ENCODE data around the gene CNOT2.

Gene CNOT2

GRCh38 chr12:70278945-70279344 is 35.7 kb downstream of the CNOT2 start:
- H2AK5ac ChIP-seq (ENCODE audit: low read length) = no peak overlapping the region
- peaks cover 1 to 2% of the 10 kb centered on the region in 2 experiments for H3K36me3 ChIP-seq (ENCODE audit: control insufficient read depth in 1 of 2, insufficient read depth in 2 of 2, low read length in 2 of 2)
- H2AFZ ChIP-seq (ENCODE audit: insufficient read depth, low read length, poor library complexity) = no peak overlapping the region
- H3K9ac ChIP-seq (ENCODE audit: low read length) = no peak overlapping the region
- H4K8ac ChIP-seq (ENCODE audit: low read depth, low read length) = no peak overlapping the region
- no peak overlapping the region for H3K18ac ChIP-seq (ENCODE audit: low read length)
- no peak overlapping the region for H4K12ac ChIP-seq (ENCODE audit: low read depth, low read length)
- H2BK12ac ChIP-seq (ENCODE audit: low read length) = no peak overlapping the region
- DNase-seq = no peak
- H3K4me3 ChIP-seq (ENCODE audit: low read depth, low read length) = no peak overlapping the region
- H3K9me3 ChIP-seq (ENCODE audit: insufficient read depth, low read depth, low read length) = no peaks in the 10 kb centered on the region
- H3K4me2 ChIP-seq (ENCODE audit: low read length) = no peak overlapping the region
- H3K4me1 ChIP-seq (ENCODE audit: control insufficient read depth in 1 of 2, insufficient read depth in 2 of 2, low read length in 2 of 2) = no peaks in the 10 kb centered on the region
- H2BK120ac ChIP-seq (ENCODE audit: insufficient read depth, low read length, poor library complexity) = no peak overlapping the region
- H3K23ac ChIP-seq (ENCODE audit: low read length) = no peak overlapping the region
- H3K27ac ChIP-seq (ENCODE audit: low read depth, low read length) = no peak overlapping the region
- no peaks in the 10 kb centered on the region for H3K27me3 ChIP-seq (ENCODE audit: insufficient read depth, low read length)
- H4K91ac ChIP-seq (ENCODE audit: low read depth, low read length) = no peak overlapping the region
- no peak overlapping the region for H3K4ac ChIP-seq (ENCODE audit: low read depth, low read length)
- H2BK5ac ChIP-seq (ENCODE audit: low read depth, low read length, poor library complexity) = no peak overlapping the region
- H3K14ac ChIP-seq (ENCODE audit: low read length) = no peak overlapping the region
- no peaks in the 10 kb centered on the region for H3K79me2 ChIP-seq (ENCODE audit: control insufficient read depth, insufficient read depth, low read length, poor library complexity)
- no peaks in the 10 kb centered on the region for H3K79me1 ChIP-seq (ENCODE audit: low read length)

DNA sequence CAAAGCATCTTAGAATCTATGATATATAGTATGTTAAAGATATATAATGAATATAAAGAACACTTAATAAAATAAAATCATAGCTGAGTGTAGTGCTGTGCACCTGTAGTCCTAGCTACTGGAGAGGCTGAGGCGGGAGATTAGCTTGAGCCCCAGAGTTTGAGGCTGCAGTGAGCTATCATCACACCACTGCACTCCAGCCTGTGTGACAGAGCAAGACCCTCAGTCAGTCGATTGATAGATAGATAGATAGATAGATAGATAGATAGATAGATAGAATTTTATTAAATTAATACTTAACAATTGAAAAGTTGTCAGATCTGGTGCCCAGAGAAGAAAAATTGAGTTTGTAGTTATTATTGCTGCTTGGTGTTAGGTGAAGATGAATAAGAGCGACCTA is 40.0 kb downstream of the CNOT2 start:
- Histone ChIP-seq H3K4me3 (ENCODE audit: low read depth, low read length) (no peak overlapping the region), H3K9me3 (ENCODE audit: insufficient read depth, low read depth, low read length) (no peaks in the 10 kb centered on the region), H4K91ac (ENCODE audit: low read depth, low read length) (no peak overlapping the region), H4K12ac (ENCODE audit: low read depth, low read length) (no peak overlapping the region), H2BK120ac (ENCODE audit: insufficient read depth, low read length, poor library complexity) (no peak overlapping the region), H3K36me3 (ENCODE audit: control insufficient read depth in 1 of 2, insufficient read depth in 2 of 2, low read length in 2 of 2) (peaks cover 3 to 5% of the 10 kb centered on the region in 2 experiments), H4K8ac (ENCODE audit: low read depth, low read length) (no peak overlapping the region), H3K4me1 (ENCODE audit: control insufficient read depth in 1 of 2, insufficient read depth in 2 of 2, low read length in 2 of 2) (no peaks in the 10 kb centered on the region), H3K79me2 (ENCODE audit: control insufficient read depth, insufficient read depth, low read length, poor library complexity) (no peaks in the 10 kb centered on the region), H3K27me3 (ENCODE audit: insufficient read depth, low read length) (no peaks in the 10 kb centered on the region), H3K79me1 (ENCODE audit: low read length) (no peaks in the 10 kb centered on the region), H2AK5ac (ENCODE audit: low read length) (no peak overlapping the region), H3K9ac (ENCODE audit: low read length) (no peak overlapping the region), H2BK5ac (ENCODE audit: low read depth, low read length, poor library complexity) (no peak overlapping the region), H2BK12ac (ENCODE audit: low read length) (no peak overlapping the region), H3K4me2 (ENCODE audit: low read length) (no peak overlapping the region), H3K23ac (ENCODE audit: low read length) (no peak overlapping the region), H3K18ac (ENCODE audit: low read length) (no peak overlapping the region), H3K27ac (ENCODE audit: low read depth, low read length) (no peak overlapping the region), H3K4ac (ENCODE audit: low read depth, low read length) (no peak overlapping the region), H2AFZ (ENCODE audit: insufficient read depth, low read length, poor library complexity) (no peak overlapping the region), H3K14ac (ENCODE audit: low read length) (no peak overlapping the region)
- DNase-seq = no peak
- 100% methylated on average over 1 of the region's 3 CpGs for WGBS (ENCODE audit: extremely low coverage, insufficient coverage, insufficient read length)

DNA sequence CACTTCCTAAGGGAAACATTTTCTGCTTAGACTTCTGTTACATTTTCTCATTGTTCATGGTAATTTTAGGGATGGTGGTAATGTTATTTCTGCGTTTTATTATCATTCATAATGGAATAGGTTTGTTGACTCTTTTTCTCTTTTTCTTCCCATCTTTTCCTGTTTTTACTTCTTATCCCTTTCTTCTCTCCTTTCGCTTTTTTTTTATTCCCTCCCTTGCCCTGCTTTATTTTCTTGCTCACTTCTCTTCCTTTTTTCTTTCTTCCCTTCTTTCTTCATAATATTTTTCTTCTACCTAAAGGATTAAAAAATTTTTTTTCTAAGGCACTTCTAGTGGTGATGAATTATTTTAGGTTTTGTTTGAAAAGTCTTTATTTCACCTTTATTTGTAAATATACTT is 45.6 kb downstream of the CNOT2 start:
- H2BK12ac ChIP-seq (ENCODE audit: low read length) = no peak overlapping the region
- H3K27ac ChIP-seq (ENCODE audit: low read depth, low read length) = no peak overlapping the region
- H3K4me3 ChIP-seq (ENCODE audit: low read depth, low read length) = no peak overlapping the region
- H3K14ac ChIP-seq (ENCODE audit: low read length) = no peak overlapping the region
- no peak overlapping the region for H4K8ac ChIP-seq (ENCODE audit: low read depth, low read length)
- H3K4ac ChIP-seq (ENCODE audit: low read depth, low read length) = no peak overlapping the region
- no peak overlapping the region for H3K4me2 ChIP-seq (ENCODE audit: low read length)
- no peak overlapping the region for H2BK5ac ChIP-seq (ENCODE audit: low read depth, low read length, poor library complexity)
- no peak overlapping the region for H3K23ac ChIP-seq (ENCODE audit: low read length)
- H3K9ac ChIP-seq (ENCODE audit: low read length) = no peak overlapping the region
- no peak overlapping the region for H4K91ac ChIP-seq (ENCODE audit: low read depth, low read length)
- peaks cover 0 to 3% of the 10 kb centered on the region in 2 experiments for H3K4me1 ChIP-seq (ENCODE audit: control insufficient read depth in 1 of 2, insufficient read depth in 2 of 2, low read length in 2 of 2)
- H3K18ac ChIP-seq (ENCODE audit: low read length) = no peak overlapping the region
- no peaks in the 10 kb centered on the region for H3K27me3 ChIP-seq (ENCODE audit: insufficient read depth, low read length)
- no peak for DNase-seq
- peaks cover 2 to 5% of the 10 kb centered on the region in 2 experiments for H3K36me3 ChIP-seq (ENCODE audit: control insufficient read depth in 1 of 2, insufficient read depth in 2 of 2, low read length in 2 of 2)
- H2BK120ac ChIP-seq (ENCODE audit: insufficient read depth, low read length, poor library complexity) = no peak overlapping the region
- no peak overlapping the region for H4K12ac ChIP-seq (ENCODE audit: low read depth, low read length)
- no peaks in the 10 kb centered on the region for H3K79me1 ChIP-seq (ENCODE audit: low read length)
- WGBS (ENCODE audit: extremely low coverage, insufficient coverage, insufficient read length) = no CpG with 5 or more reads among the region's 2 CpGs
- no peak overlapping the region for H2AK5ac ChIP-seq (ENCODE audit: low read length)
- H3K9me3 ChIP-seq (ENCODE audit: insufficient read depth, low read depth, low read length) = no peaks in the 10 kb centered on the region
- H2AFZ ChIP-seq (ENCODE audit: insufficient read depth, low read length, poor library complexity) = no peak overlapping the region
- H3K79me2 ChIP-seq (ENCODE audit: control insufficient read depth, insufficient read depth, low read length, poor library complexity) = no peaks in the 10 kb centered on the region

GRCh38 chr12:70290116-70290515 is 46.9 kb downstream of the CNOT2 start:
- no peak overlapping the region for H3K4me2 ChIP-seq (ENCODE audit: low read length)
- no peak overlapping the region for H4K91ac ChIP-seq (ENCODE audit: low read depth, low read length)
- H2BK5ac ChIP-seq (ENCODE audit: low read depth, low read length, poor library complexity) = no peak overlapping the region
- H3K4me1 ChIP-seq (ENCODE audit: control insufficient read depth in 1 of 2, insufficient read depth in 2 of 2, low read length in 2 of 2) = peaks cover 0 to 3% of the 10 kb centered on the region in 2 experiments
- no peak overlapping the region for H2BK12ac ChIP-seq (ENCODE audit: low read length)
- H3K79me2 ChIP-seq (ENCODE audit: control insufficient read depth, insufficient read depth, low read length, poor library complexity) = no peaks in the 10 kb centered on the region
- H2AK5ac ChIP-seq (ENCODE audit: low read length) = no peak overlapping the region
- no peak overlapping the region for H3K4me3 ChIP-seq (ENCODE audit: low read depth, low read length)
- no peak overlapping the region for H3K18ac ChIP-seq (ENCODE audit: low read length)
- no peak overlapping the region for H2AFZ ChIP-seq (ENCODE audit: insufficient read depth, low read length, poor library complexity)
- no peak for DNase-seq
- peaks cover 2% of the 10 kb centered on the region in 2 experiments for H3K36me3 ChIP-seq (ENCODE audit: control insufficient read depth in 1 of 2, insufficient read depth in 2 of 2, low read length in 2 of 2)
- H3K14ac ChIP-seq (ENCODE audit: low read length) = no peak overlapping the region
- no peaks in the 10 kb centered on the region for H3K27me3 ChIP-seq (ENCODE audit: insufficient read depth, low read length)
- no peaks in the 10 kb centered on the region for H3K9me3 ChIP-seq (ENCODE audit: insufficient read depth, low read depth, low read length)
- no peak overlapping the region for H3K23ac ChIP-seq (ENCODE audit: low read length)
- no peak overlapping the region for H4K8ac ChIP-seq (ENCODE audit: low read depth, low read length)
- H3K4ac ChIP-seq (ENCODE audit: low read depth, low read length) = no peak overlapping the region
- H3K79me1 ChIP-seq (ENCODE audit: low read length) = no peaks in the 10 kb centered on the region
- no peak overlapping the region for H3K27ac ChIP-seq (ENCODE audit: low read depth, low read length)
- H3K9ac ChIP-seq (ENCODE audit: low read length) = no peak overlapping the region
- no peak overlapping the region for H2BK120ac ChIP-seq (ENCODE audit: insufficient read depth, low read length, poor library complexity)
- H4K12ac ChIP-seq (ENCODE audit: low read depth, low read length) = no peak overlapping the region
